Measurements from ENCODE around the gene BFSP1.

Gene BFSP1

DNA sequence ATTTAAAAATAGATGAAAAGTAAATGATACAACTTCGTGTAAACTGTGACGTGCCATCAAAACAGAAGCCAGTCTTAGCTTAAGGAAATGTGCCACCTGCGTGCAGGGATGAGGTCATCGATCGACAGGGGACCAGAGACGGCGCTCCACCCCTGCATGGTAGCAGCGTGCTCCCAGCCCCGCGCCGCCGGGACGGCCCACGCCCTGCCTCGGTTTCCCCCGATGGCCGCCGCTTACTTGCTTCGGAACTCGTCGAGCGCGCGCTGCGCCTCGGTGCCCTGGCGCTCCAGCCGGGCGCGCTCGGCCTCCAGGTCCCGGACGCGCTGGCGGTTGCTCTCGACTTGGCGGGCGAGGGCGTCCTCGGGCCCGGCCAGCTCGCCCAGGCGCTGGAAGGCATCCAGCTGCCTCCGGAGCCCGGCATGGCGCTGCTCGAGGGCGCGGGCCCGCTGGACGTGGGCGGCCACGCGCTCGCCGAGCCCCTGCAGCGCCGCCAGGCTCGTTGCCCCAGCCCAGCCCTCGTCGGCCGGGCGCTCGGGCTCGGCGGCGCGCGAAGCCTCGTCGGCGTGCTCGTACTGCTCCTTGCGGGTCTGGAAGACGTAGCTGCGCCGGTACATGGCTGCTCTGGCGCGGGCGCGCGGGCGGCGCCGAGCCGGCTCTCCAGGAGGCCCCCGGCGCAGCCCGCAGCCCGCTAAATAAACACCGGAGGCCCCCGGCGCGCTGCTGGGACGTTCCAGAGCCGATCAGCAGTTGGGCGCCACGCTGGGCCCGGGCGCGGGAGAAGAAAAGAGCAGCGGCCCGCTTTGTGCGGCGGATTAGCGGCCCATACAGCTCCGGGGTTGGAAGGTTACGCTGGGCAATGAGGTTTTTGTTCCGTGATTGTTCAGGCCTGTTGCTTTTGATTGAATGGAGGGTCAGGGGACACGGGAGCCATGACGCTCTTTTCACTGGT lies at the start of gene BFSP1:
Gene BFSP1 (minus strand): TSS at position 664 of the 949 bp plus-strand sequence. CDS start 50 bp downstream, at position 614.
- DNase-seq = peak; percentile 56

DNA sequence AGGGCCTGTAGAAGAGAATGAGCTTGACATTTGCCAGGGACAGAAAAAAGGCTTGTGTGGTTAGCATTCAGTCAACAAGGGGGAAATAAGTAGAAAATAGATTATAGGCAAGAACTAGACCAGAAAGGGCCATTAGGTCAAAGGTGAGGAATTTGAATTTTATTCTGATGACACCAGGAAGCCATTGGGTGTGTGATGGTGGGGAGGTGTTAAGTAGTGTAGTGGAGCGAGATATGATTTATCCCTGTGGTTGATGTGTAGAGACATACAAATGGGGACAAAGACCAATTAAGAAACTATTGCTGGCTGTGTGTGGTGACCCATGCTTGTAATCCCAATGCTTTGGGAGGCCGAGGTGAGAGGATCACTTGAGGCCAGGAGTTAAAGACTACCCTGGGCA lies 49.7 kb upstream of the BFSP1 start:
- no peak for DNase-seq

DNA sequence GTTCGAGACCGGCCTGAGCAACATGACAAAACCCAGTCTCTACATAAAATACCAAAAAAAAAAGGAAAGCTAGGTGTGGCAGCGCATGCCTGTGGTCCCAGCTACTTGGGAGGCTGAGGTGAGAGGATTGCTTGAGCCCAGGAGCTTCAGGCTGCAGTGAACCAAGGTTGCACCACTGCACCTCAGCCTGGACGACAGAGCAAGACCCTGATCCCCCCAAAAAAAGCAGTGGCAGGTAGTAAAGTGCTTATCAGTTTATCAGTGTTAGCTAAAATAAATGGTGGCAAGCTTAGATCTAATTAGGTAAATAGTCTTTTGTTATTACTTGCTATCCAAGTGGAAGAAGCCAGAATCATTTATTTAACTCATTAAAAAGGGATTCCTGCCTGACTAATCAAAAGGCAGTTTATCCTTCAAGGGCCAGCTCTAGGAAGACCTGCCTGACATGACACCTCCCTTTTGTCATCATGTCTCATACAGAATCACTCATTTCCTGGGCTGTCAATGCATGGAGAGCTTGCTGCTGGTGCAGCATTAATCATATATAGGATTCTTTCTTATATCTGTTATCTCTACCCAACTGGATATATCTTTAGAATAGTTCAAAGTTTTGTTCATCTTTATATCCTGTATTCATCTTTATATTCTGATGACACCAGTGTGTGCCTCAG lies 48.3 kb upstream of the BFSP1 start:
- DNase-seq = no peak

DNA sequence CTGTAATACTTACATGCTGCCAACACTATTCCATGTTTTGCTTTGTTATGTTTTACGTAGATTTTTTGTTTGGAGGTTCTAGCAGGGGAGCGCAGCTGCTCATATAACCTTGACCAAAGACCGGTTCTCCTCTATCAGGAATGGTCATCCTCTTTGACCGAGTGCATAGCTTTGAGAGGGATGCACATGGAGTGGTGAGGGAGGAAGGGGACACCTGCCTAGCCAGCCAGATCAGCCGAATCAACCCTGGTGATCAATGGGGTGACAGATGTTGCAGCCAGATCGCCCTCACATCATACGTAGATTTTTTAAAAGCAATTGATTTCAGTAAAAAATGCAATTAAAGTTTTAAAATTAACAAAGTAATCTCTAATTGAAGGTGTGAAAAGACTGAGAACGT lies 45.0 kb upstream of the BFSP1 start:
- no peak for DNase-seq

DNA sequence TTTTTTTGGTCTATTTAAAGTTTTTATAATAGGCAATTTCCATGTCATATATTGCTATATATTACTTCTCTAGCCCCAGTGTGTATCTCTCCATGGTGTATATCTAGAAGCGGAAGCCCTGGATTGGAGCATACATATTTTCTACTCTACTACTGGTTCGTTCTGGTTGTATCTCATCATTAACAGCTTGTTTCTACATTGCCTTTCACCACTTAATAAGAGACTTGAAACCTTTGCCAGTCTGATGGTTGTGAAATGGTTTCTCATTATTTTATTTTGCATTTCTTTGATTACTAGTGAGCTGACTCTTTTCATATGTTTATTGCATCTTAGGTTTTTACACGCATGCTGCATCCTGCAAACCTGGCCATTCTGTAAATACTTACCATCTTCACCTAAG lies 42.3 kb upstream of the BFSP1 start:
- DNase-seq = no peak

DNA sequence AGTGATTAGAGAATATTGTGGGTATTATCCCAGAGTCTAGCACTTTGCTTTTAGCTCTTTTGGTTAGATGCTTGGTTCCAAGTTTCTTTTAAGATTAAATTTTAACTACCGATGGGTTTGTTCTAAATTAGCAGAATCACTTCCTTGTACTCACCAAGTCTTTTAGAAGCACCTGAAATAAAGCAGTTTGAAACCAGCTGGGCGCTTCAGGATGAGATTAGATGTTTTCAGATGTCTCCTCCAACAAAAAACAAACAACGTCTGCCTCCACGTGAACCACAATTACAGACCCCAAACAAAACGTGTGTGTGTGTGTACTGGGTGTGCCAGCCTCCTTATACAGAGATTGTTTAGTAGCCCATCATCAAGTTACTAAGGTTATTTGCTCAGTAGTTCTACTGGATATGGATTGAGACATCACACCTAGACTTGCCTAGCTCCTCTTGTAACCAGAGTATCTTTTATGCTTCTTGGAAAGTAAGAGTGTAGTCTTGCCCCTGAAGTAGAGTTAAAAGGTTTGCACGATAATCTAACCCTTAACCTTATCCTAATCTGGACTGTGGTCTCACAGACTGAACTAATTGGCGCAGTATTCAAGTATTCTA lies 41.0 kb upstream of the BFSP1 start:
- DNase-seq = no peak

DNA sequence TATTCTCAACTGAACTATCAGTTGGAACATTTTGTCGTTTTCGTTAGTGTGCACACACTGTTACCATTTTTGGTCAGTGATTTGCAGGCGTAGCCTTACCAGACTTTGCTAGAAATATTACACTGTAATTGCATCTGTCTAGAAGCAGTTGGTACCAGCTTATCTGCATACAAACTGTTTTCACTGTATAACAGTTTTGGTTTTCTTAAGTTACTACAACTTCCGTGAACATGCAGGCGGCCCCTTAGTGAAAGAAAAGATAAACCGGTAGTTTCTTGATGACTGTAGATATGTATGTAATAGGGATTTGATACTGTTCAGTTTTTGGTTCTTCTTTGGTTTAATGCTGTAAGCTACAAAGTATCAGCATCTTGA lies 40.0 kb upstream of the BFSP1 start:
- DNase-seq = peak; percentile 15

DNA sequence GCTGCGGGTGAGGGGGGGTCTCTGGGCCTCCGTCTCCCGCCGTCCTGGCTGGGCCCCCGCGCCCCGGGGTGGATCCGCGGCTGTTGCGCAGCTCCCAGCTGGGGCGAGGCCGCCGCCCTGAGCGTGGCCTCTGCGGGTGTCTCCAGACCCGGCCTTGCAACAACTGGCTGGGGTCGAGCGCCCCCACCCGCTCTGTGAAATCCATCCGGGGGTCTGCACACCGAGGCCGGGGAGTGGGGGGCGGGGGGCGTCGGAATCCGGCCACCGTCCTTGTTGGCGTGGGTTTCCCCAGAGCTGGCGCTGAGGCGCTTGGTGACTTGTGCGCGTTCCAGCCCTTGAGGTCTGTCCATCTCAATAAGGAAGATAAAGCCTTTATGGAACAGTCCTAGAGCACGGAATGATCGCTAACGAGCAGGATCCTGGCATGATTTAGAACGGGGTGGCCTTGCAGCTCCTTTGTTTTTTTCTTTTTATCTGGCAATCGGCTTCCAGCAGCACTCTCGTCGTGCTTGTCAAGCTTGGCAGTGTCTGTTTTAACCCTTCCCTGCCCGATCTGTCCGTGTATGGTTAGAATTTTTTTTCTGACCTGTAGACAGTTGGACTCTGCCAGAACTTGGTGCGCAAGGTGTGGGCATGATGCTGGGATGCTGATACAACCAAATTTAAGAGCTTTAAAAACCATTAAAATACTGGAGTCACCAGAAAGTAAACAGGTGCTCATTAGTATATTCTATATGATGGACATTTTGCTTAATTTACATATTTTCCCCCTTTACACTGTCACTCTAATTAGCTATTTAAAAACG lies 39.4 kb upstream of the BFSP1 start:
- DNase-seq = no peak

DNA sequence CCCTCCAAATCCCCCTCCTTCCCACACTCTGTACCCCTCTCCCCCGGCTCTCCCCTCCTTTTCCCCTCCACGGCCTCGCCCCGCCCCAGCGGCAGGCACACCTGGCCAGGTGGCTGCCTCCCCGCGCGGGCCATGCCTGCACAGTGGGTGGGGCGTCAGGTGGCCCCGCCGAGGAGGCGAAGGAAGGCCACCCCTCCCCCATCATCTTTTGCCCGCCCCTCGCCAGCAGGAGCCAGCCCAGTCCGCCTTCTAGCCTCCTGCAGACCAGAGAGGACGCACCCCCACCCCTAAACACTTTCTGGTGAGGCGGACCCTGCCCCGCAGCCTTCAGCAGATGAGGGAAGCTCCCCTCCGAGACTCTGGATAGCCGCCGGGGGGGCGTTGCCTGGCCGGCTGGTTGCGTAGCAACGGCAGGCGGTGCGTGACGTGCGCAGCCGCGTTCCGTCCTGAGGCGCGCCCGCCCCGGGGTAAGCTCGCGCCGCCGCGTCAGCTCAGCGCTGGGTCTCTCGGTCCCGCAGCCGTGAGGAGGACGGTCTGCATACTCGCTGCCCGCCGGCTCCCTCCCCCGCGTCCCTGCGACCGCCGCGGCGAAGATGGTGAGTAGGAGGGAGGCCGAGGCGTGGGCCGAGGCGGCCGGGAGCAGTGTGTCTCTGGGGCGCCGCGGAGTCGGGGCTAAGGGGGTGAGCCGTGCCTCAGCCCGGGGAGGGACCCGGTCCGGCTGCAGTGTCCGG lies 38.6 kb upstream of the BFSP1 start, which contains the start of gene DSTN:
Gene DSTN (plus strand): TSS at position 460 of the 731 bp plus-strand sequence. CDS start 134 bp downstream, at position 594.
- peak; percentile 88 for DNase-seq

DNA sequence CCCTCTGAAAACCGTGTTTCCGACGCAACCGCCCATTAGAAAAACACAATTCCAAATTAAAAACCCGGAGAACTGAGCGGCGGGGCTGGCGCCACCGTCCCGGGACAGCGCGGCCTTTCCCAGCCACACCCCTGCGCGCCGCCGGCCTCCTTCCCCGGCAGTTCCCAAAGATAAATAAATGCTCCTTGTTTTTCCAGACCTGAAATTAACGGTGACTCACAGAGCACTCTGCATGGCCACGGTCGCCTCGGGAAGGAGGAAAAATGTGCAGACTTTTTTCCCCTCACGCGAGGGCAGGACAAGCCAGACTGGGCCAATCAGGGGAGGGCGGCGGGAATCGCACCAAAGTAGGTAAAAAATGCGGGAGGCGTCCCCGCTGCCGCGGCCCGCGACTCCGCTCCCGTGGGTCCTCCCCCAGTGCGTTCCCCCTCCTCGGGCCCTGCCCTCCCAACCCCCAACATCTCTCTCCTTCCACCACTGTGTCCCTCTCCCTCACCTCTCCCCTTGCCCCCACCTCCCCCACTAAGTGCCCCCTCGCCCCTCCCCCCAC lies 37.9 kb upstream of the BFSP1 start:
- peak; percentile 8 for DNase-seq

DNA sequence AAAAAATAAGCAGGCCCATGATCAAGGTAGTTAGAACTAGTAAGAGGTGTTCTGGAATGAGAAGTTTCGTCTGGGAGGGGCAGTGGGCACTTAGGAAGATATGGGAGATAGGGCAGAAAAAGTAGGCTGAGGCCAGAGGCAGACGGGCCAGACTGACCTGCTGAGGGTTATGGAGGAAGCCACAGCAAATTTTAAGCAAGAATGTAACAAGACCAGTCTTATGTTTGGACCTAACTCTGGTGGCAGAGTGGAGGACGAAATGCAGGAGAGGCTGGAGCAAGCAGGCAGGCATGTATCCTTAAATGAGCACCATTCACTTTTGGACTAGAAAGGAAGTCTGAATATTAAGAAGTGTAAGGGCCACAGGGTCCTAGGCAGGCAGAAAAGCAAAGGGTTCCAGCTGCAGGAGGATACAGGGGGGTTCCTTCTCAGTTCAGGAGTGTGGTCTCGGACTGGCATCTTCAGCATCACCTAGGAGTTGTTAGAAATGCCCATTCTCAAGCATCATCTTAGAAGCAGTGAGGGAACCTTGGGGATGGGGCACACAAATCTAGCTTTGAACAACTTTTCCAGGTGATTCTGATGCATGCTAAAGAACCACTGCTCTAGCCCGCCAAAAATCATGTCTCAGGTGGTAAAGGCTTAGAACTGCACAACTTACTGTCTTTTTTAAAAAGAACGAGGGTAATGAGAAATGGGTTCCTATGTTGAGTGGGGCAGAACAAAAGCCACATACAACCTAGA lies 37.0 kb upstream of the BFSP1 start:
- no peak for DNase-seq

DNA sequence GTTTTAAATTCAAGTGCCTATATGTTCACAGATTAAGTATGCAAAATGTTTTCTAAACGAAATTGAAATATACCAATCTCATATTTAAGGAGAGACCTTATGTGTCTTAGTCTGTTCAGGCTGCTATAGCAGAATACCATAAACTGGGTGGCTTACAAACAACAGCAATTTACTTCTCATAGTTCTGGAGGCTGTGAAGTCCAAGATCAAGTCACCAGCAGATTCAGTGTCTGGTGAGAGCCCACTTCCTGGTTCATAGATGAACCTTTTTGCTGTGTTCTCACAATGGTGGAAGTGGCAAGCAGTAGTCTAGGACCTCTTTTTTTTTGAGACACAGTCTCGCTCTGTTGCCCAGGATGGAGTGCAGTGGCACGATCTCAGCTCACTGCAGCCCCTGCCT lies 35.2 kb upstream of the BFSP1 start:
- DNase-seq = no peak

DNA sequence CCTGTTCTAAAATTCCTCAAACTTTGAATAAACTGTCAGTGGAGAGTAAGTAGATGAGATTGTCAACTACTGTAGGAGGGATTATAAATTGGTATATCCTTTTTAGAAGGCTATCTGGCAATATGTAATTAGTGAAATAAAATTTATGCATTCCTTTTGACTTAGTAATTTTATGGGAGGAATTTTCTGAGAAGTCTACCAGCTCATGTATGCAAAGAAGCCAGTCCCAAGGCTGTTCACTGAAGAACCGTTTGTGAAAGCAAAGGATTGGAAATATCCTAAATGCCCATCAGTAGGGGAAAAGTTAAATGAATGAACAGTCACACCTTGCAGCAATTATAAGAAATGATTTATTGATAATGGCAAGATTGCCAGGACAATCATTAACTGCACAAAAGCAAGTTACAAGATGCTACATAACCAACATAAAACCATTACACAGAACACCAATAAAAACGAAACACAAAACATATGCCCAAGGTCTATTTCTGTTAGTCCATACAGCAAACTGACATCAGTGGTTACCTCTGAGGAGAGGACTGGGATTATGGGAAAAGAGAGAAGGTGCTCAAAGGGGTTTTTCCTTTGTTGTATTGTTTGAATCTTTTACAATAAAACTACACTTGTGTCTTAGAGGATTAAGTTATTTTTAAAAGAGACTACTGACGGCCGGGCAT lies 34.1 kb upstream of the BFSP1 start:
- no peak for DNase-seq

DNA sequence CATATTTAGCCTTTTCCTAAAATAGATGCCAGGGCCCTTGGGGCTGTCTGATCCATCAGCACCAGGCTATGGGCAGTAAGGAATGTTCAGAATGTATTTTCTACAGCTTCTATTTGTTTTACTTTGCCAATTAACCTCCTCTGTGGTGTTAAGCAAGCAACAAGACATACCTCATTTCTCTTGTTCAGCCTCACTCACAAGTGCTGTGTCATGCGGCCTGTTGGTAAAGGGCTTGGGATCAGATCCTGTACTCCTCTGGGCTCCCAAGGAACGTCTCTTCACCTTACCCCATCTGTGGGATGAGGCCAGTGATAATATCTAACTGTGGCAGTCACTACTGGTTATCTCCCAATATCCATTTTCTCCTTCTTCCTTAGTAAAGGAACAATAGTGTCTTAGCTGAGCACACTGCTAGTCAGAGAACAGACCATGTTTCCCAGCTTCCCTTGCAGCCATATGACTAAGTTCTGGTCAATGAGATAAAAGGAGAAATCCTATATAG lies 31.7 kb upstream of the BFSP1 start:
- DNase-seq = no peak

DNA sequence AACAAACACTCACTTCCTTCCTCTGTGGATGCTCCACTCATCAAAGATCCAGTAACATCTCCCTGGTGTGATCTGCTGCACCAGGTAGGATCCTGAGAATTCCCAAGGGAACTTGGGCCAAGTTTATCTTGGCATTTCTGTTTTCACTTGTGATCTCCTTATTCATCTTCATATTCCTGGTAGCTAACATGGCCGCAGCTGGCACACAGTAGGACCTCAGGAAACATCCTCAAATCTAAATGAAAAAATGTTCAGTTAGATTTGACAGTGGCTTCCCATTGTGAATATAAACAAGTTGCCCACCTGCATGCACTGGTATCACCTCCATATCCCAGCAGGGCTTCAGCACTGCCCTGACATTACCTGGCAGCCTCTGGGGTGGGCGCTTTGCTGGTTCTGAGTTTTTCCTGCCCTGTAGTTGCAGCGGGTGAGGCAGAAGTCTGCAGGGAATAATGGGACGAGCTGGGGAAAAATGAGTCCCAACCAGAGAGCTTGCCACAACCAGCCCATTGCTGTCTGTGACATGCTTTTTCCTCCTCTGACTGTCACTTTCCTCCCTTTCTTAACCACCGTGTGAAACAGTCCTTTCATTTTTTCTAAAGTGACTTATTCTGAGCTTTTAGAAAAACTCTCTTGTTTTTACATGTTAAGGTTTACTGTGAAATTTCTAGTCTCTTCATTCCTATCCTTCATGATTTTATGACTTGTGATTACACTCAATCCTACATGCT lies 29.3 kb upstream of the BFSP1 start:
- DNase-seq = no peak

DNA sequence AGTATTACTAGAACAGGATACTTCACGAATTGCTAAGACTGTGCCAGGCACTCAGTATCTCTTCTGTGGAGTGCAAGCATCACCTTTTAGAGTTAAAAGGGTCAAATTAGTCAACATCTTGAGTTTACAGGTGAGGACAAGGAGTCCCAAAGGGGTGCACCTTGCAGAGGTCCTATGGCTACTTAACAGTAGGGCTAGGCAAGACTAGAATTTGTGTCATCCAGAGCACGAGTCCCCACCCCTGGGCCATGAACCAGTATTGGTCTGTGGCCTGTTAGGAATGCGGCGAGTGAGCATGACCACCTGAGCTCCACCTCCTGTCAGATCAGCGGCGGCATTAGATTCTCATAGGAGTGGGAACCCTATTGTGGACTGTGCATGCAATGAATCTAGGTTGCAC lies 28.2 kb upstream of the BFSP1 start:
- DNase-seq = no peak

DNA sequence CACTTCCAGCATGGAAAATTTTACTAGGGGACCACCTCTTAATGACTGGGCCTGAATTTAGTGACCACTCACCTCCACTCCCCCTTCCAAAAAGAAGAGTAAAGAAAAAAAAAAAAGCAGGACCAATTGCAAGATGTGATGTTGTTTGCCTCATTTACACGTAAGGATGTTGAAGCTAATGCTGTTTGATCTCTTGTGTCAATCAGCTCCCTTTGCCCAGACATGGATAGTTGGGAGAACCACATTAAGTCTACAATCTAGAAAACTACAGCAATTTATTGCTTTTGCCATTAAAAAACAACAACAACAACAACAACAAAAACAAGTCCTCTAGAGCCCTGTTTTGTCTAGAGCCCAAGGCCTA lies 27.7 kb upstream of the BFSP1 start:
- no peak for DNase-seq

DNA sequence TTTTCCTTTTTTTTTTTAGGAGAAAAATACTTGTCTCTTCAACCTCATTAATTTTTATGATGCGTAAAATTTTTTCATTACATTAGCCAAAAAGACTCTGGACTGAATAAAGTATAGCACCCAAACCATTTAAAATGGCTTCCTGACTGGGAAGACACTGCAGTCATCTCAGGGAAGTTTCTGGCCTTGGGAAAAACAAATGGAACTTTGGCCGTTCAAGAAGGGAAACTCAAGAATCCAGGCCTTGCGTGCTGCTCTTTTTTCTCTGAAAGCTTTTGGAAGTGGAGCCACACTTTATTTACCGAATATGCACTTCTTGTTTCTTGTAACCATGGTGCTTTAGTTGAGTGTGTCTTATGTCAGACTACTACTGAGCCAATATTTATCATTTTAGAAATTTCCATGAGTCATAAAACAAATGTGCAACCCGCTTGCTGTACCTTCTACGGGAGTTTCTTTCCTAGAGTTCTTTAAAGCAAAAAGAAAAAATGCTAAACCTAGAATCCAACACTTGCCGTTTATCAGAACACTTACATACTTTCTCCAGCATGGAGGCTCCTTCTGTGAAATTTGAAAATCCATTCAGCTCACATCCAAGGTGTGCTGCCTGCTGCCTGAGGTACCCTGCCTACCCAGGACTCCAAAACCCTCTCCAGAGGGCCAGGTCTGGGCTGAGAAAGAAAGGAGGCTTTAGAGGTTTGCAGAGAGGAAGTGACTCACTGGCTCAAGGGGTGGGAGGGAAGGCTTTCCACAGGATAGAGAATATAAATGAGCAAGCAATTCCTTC lies 27.2 kb upstream of the BFSP1 start:
- peak; percentile 39 for DNase-seq

DNA sequence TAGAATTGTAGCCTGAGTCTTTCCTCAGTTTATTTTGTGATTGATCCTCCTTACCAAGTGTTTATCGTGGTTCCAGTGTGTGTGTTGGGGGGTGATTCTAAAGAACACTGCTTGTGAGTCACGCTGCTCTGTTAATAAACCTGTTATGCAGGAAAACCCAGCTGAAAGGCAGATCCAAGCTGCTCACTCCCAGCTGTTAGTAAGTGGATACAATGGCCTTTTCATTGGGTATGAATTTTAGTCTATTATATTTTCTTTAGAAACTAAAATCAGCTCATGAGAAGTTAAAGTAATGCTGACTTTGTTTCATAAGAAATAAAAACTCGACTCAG lies 26.5 kb upstream of the BFSP1 start:
- no peak for DNase-seq
